GM12878 (cell line): ENCODE measurements around the gene BACE2. TPM values are rescaled to one million over a fixed set of nuclear protein-coding genes. Genes with fewer than 3 reads are reported as not detected.

ENCODE experiments used
- ATAC-seq: fragments of 200-7000 bp; cut with Tn5 transposase; 3 replicates; pipeline ENCODE4 v1.9.1; 2020; ENCODE audit warnings: mild to moderate bottlenecking, moderate library complexity
- BruUV-seq: library from RNA; stranded (reverse); fragments of 400-500 nt; replicated peaks from 2 replicates; lab custom pipeline; 2021; lab: Mats Ljungman, UMichigan
- CTCF ChIA-PET: fragments of 300-600 bp; sonication (Branson Sonifier 250); formaldehyde crosslinking; extraction: SDS; loops from one replicate; lab custom pipeline; 2021; ENCODE audit warnings: inconsistent platforms; lab: Yijun Ruan, JAX
- POLR2A ChIA-PET: fragments of 350-600 bp; formaldehyde crosslinking; extraction: SDS; loops from one replicate; lab custom pipeline; 2021; ENCODE audit warnings: inconsistent platforms; lab: Charles Lee
- RAD21 ChIA-PET: fragments of 300-600 bp; sonication (Branson Sonifier 250); formaldehyde crosslinking; loops from one replicate; lab custom pipeline; 2023; ENCODE audit warnings: antibody characterized with exemption; ENCODE audit not compliant: unreplicated experiment; lab: Charles Lee
- SMC1A ChIA-PET: fragments of 300-600 bp; sonication (Branson Sonifier 250); formaldehyde crosslinking; loops from one replicate; lab custom pipeline; 2023; ENCODE audit not compliant: unreplicated experiment, uncharacterized antibody; lab: Charles Lee
- DNase-seq: peaks from one replicate; pipeline ENCODE4 v3.0.0-alpha.2; 2011; ENCODE audit warnings: low read depth, low spot score
- FAIRE-seq: peaks from 3 replicates; lab custom pipeline; 2011; peaks lifted over from hg19 to GRCh38; lab: Jason Lieb, UNC
- H2AFZ ChIP-seq: 2 replicates; pipeline ENCODE4 v1.6.0; 2011; ENCODE audit warnings: low read depth, low read length, control low read depth; ENCODE audit not compliant: control insufficient read depth
- H3K27ac ChIP-seq: 2 replicates; pipeline ENCODE4 v1.5.1; 2011; ENCODE audit warnings: control low read depth; ENCODE audit not compliant: control insufficient read depth, insufficient read depth
- H3K27me3 ChIP-seq, 2 experiments: replicated peaks in 1 of 2; 2 replicates each; pipeline versions ENCODE4 v1.6.0 to v1.6.1; 2011; ENCODE audit warnings: low read length in 1 of 2; ENCODE audit not compliant: control insufficient read depth in 2 of 2, insufficient read depth in 2 of 2
- H3K36me3 ChIP-seq, 2 experiments: 2 replicates each; pipeline ENCODE4 v1.5.1; 2011; ENCODE audit warnings: low read length in 1 of 2; ENCODE audit not compliant: control insufficient read depth in 2 of 2, insufficient read depth in 2 of 2
- H3K4me1 ChIP-seq: 2 replicates; pipeline ENCODE4 v1.6.1; 2011; ENCODE audit warnings: mild to moderate bottlenecking, low read length, moderate library complexity, mixed read lengths; ENCODE audit not compliant: control insufficient read depth, insufficient read depth
- H3K4me2 ChIP-seq: 2 replicates; pipeline ENCODE4 v1.6.0; 2011; ENCODE audit warnings: control low read depth; ENCODE audit not compliant: control insufficient read depth, insufficient read depth
- H3K4me3 ChIP-seq: fragments of 200-600 bp; sonication (generic); 2 replicates; pipeline ENCODE4 v1.5.1; 2016
- H3K79me2 ChIP-seq: 2 replicates; pipeline ENCODE4 v1.6.0; 2011; ENCODE audit warnings: low read length; ENCODE audit not compliant: control insufficient read depth, insufficient read depth
- H3K9ac ChIP-seq: 2 replicates; pipeline ENCODE4 v1.8.0; 2011; ENCODE audit warnings: low read length, control low read depth, mixed read lengths; ENCODE audit not compliant: control insufficient read depth, insufficient read depth
- H3K9me3 ChIP-seq: replicated peaks from 3 replicates; pipeline ENCODE4 v1.5.1; 2011; ENCODE audit warnings: mild to moderate bottlenecking, low read length; ENCODE audit not compliant: control insufficient read depth, insufficient read depth
- H4K20me1 ChIP-seq: 2 replicates; pipeline ENCODE4 v1.6.0; 2011; ENCODE audit not compliant: control insufficient read depth, insufficient read depth
- JUND ChIP-seq: IDR thresholded peaks from 2 replicates; pipeline ENCODE4 v1.6.1; 2012; ENCODE audit warnings: low read depth, mild to moderate bottlenecking, low read length, improper control_type of control experiment, moderate library complexity
- RUNX3 ChIP-seq: IDR thresholded peaks from 2 replicates; pipeline ENCODE4 v1.6.1; 2012; ENCODE audit warnings: low read length, inconsistent platforms
- STAT1 ChIP-seq: fragments of 450-650 bp; conservative IDR thresholded peaks from 2 replicates; pipeline ENCODE4 v1.6.1; 2014; ENCODE audit warnings: antibody characterized with exemption, mild to moderate bottlenecking
- ZNF24 ChIP-seq: fragments of 450-650 bp; IDR thresholded peaks from 2 replicates; pipeline ENCODE4 v1.6.1; 2017; ENCODE audit warnings: antibody characterized with exemption, mild to moderate bottlenecking
- WGBS: methylation state at CpG from one replicate; pipeline ENCODE4 v1.1.6; 2016; ENCODE audit warnings: low lambda C conversion rate; ENCODE audit not compliant: insufficient replicate concordance, insufficient coverage; ENCODE audit errors: missing lambda C conversion rate; 5-methylcytosine and 5-hydroxymethylcytosine counted together
- in situ Hi-C: fragments of 300-500 bp; cut with MboI; formaldehyde crosslinking; loops from 9 replicates; pipeline ENCODE4 v1.14.3; 2018; ENCODE audit warnings: mixed read lengths
- intact Hi-C: fragments of 100-400 bp; cut with micrococcal nuclease; formaldehyde crosslinking; loops from one replicate; pipeline ENCODE4 v1.14.2; 2022; ENCODE audit not compliant: unreplicated experiment
- polyA plus RNA-seq, 11 experiments: library from polyadenylated mRNA; depleted of rRNA in 4 of 11; unstranded in 6 of 11; stranded (reverse) in 5 of 11; fragments of >200 nt; fragmentation: Nextera tagmentation in 4 of 11; fragmentation: Illumina TruSeq in 1 of 11; extraction: Ambion mirVana in 4 of 11; extraction: Trizol in 1 of 11; gene quantifications; 1 replicate in 1 of 11; 2 replicates in 10 of 11; pipeline versions ENCODE4 v1.2.1 to v1.2.3, GENCODE V29; 2011 to 2016; ENCODE audit warnings: inconsistent platforms in 2 of 11, missing spikeins in 2 of 11, low read depth in 1 of 11
- total RNA-seq, 4 experiments: library from RNA; depleted of rRNA in 3 of 4; stranded (reverse); fragments of >200 nt in 3 of 4; fragmentation: Illumina TruSeq in 1 of 4; extraction: Trizol in 1 of 4; gene quantifications; 2 replicates each; pipeline versions ENCODE4 v1.2.1 to v1.2.3, GENCODE V29; 2013 to 2021
- TF ChIP-seq, protein P1 (sequence below): IDR thresholded peaks from 2 replicates; pipeline ENCODE4 v1.6.1; 2011; ENCODE audit warnings: mild to moderate bottlenecking, low read depth, low read length, moderate library complexity; ENCODE audit not compliant: insufficient replicate concordance

The BACE2 gene
- total and polyA plus RNA-seq, 10 of the 15 experiments (the other 5 are each of a cell fraction or from before 2014, with no cell fraction given) = 0.04 to 0.69 (median 0.18) TPM; not detected in 5

- ChIA-PET RAD21 (no interaction called here), SMC1A (interaction anchor here (1.0 kb wide), 1 partner anchor 349 kb away, joined by 3 read pairs; no protein-coding TSS in a partner anchor), CTCF (interaction anchor here (0.7 kb wide), 1 partner anchor 43 kb away, joined by 3 read pairs; no protein-coding TSS in a partner anchor), POLR2A (no interaction called here)
- Histone ChIP-seq H3K4me3 (no peak overlapping the region), H2AFZ (no peak overlapping the region), H4K20me1 (no peaks in the 10 kb centered on the region), H3K79me2 (no peaks in the 10 kb centered on the region), H3K27ac (no peak overlapping the region), H3K9ac (no peak overlapping the region), H3K36me3 (no peaks in the 10 kb centered on the region), H3K9me3 (no peaks in the 10 kb centered on the region; the same call in 2 of the 3 replicates), H3K4me1 (no peaks in the 10 kb centered on the region; the same call in 1 of the 2 replicates), H3K4me2 (no peak overlapping the region), H3K27me3 (peaks cover 0 to 6% of the 10 kb centered on the region in 2 experiments; a peak in 2 of 4 replicates)
- FAIRE-seq = no peak
- ATAC-seq = no peak
- no TSS peak for BruUV-seq
- intact Hi-C loops = no loop called here
- TF ChIP-seq STAT1 = no peak
- TF ChIP-seq RUNX3 = no peak
- in situ Hi-C loops = no loop called here
- DNase-seq = no peak
- 32% methylated on average over 4 of the region's 4 CpGs for WGBS
These were observed 62.5 kb downstream of the BACE2 start for GRCh38 chr21:41230497-41230896.

- ChIA-PET SMC1A (no interaction called here), CTCF (no interaction called here), RAD21 (no interaction called here), POLR2A (no interaction called here)
- Histone ChIP-seq H3K79me2 (no peaks in the 10 kb centered on the region), H3K9ac (no peak overlapping the region), H2AFZ (no peak overlapping the region), H3K36me3 (no peaks in the 10 kb centered on the region), H3K27me3 (peaks cover 0 to 6% of the 10 kb centered on the region in 2 experiments; a peak in 2 of 4 replicates), H4K20me1 (no peaks in the 10 kb centered on the region), H3K27ac (no peak overlapping the region), H3K4me3 (no peak overlapping the region), H3K4me1 (no peaks in the 10 kb centered on the region; the same call in 1 of the 2 replicates), H3K4me2 (no peak overlapping the region), H3K9me3 (no peaks in the 10 kb centered on the region; the same call in 2 of the 3 replicates)
- in situ Hi-C loops = no loop called here
- TF ChIP-seq ZNF24 (no peak), JUND (no peak)
- TF ChIP-seq, protein P1, sequence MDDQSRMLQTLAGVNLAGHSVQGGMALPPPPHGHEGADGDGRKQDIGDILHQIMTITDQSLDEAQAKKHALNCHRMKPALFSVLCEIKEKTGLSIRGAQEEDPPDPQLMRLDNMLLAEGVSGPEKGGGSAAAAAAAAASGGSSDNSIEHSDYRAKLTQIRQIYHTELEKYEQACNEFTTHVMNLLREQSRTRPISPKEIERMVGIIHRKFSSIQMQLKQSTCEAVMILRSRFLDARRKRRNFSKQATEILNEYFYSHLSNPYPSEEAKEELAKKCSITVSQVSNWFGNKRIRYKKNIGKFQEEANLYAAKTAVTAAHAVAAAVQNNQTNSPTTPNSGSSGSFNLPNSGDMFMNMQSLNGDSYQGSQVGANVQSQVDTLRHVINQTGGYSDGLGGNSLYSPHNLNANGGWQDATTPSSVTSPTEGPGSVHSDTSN = no peak
- no peak for DNase-seq
- intact Hi-C loops = no loop called here
- 14% methylated on average over 6 of the region's 6 CpGs for WGBS
- FAIRE-seq = no peak
- no TSS peak for BruUV-seq
- ATAC-seq = no peak
These were observed 63.1 kb downstream of the BACE2 start for GRCh38 chr21:41231060-41231459.
